Right lobe of liver (tissue), 6 donors: ENCODE data around the gene CORO7. TPM values are rescaled to one million over a fixed set of nuclear protein-coding genes. Genes with fewer than 3 reads are reported as not detected.
A peak's percentile ranks its signal among the peaks of the same experiment; 100 is the strongest.

ENCODE experiments used
- ATAC-seq, 4 donors: fragments of 200-7000 bp; cut with Tn5 transposase; one replicate each; pipeline ENCODE4 v1.9.1; 2020; ENCODE audit warnings: mild to moderate bottlenecking in 4 of 4, moderate library complexity in 4 of 4
- DNase-seq, 3 donors: peaks; one replicate each; pipeline ENCODE4 v3.0.0-alpha.2; 2020
- H3K27ac ChIP-seq, 3 donors: fragments of 200-600 bp; one replicate each; pipeline ENCODE4 v1.8.0; 2022
- H3K27me3 ChIP-seq, 2 donors: fragments of 200-600 bp; one replicate each; pipeline ENCODE4 v1.8.0; 2022
- H3K36me3 ChIP-seq, 4 donors: fragments of 200-600 bp; sonication (generic) in 1 of 4; one replicate each; pipeline versions ENCODE4 v1.5.1 to v1.8.0; 2017 to 2022; ENCODE audit warnings: control low read depth in 1 of 4
- H3K4me1 ChIP-seq, 4 donors: fragments of 200-600 bp; sonication (generic) in 1 of 4; one replicate each; pipeline versions ENCODE4 v1.5.1 to v1.8.0; 2017 to 2022; ENCODE audit warnings: control low read depth in 1 of 4
- H3K4me3 ChIP-seq, 3 donors: fragments of 200-600 bp; one replicate each; pipeline ENCODE4 v1.8.0; 2022
- H3K9me3 ChIP-seq, 4 donors: fragments of 200-600 bp; sonication (generic) in 1 of 4; one replicate each; pipeline versions ENCODE4 v1.5.1 to v1.8.0; 2017 to 2022; ENCODE audit warnings: control low read depth in 1 of 4
- CTCF ChIP-seq, 4 donors: fragments of 200-600 bp in 3 of 4; fragments of 450-650 bp in 1 of 4; IDR thresholded peaks; one replicate each; pipeline versions ENCODE4 v1.5.1 to v1.8.0; 2016 to 2022; ENCODE audit warnings: antibody characterized with exemption in 4 of 4, mild to moderate bottlenecking in 2 of 4
- POLR2A ChIP-seq: fragments of 450-650 bp; IDR thresholded peaks from one replicate; pipeline ENCODE4 v1.6.1; 2017; ENCODE audit warnings: antibody characterized with exemption, mild to moderate bottlenecking
- WGBS: methylation state at CpG from one replicate; pipeline ENCODE4 v1.1.6; 2018; ENCODE audit warnings: low coverage, low lambda C conversion rate; ENCODE audit not compliant: insufficient coverage; ENCODE audit errors: missing lambda C conversion rate; 5-methylcytosine and 5-hydroxymethylcytosine counted together
- intact Hi-C, 2 donors: fragments of 100-400 bp; cut with DNase I; formaldehyde crosslinking; loops; one replicate each; pipeline versions ENCODE4 v1.11.2 to v1.14.1; 2022
- total RNA-seq, 6 experiments: library from RNA; depleted of rRNA in 2 of 6; stranded (reverse); fragments of >200 nt in 2 of 6; fragmentation: NEBNext Ultra II Directional in 3 of 6; extraction: Animal tissue kit (Norgen Biotek cat#: 25700) in 3 of 6; gene quantifications; one replicate each; pipeline versions ENCODE4 v1.1.0 to v1.2.4, GENCODE V29; 2016 to 2023
- donor health status: DM: no; HTN: yes; CAD: no.
- donor health status: DM: no; HTN: no; CAD: no.
- donor health status: DM: no; HTN: no; CAD: no.
- donor health status: DM: no; HTN: yes; CAD: no.
- donor health status: DM: no; HTN: yes; CAD: no.

Gene CORO7
- total RNA-seq, 6 experiments from 2014 or later: 7.8 to 22.9 (median 13.3) TPM

GRCh38 chr16:4339455-4339854 lies 76.9 kb downstream of the CORO7 start:
- no peaks in the 10 kb centered on the region for H3K27me3 ChIP-seq
- H3K27ac ChIP-seq: no peak overlapping the region
- no peaks in the 10 kb centered on the region for H3K9me3 ChIP-seq
- WGBS: 56% methylated on average over 4 of the region's 10 CpGs
- intact Hi-C loops: loop anchor here in 1 of 2 donors (5.0 kb wide), 1 partner anchor 137 kb away; no protein-coding TSS in a partner anchor
- no peaks in the 10 kb centered on the region for H3K4me1 ChIP-seq
- DNase-seq: no peak
- no peak overlapping the region for H3K4me3 ChIP-seq
- ATAC-seq: no peak
- TF ChIP-seq CTCF (IDR thresholded peaks at IDR 0.05): no peak
- no peak for TF ChIP-seq POLR2A
- peaks cover 0 to 17% (median 7%) of the 10 kb centered on the region in 4 donors for H3K36me3 ChIP-seq

GRCh38 chr16:4338712-4339299 lies 77.6 kb downstream of the CORO7 start:
- Histone ChIP-seq H3K9me3 (no peaks in the 10 kb centered on the region), H3K4me3 (no peak overlapping the region), H3K27ac (no peak overlapping the region), H3K27me3 (no peaks in the 10 kb centered on the region), H3K36me3 (peaks cover 0 to 17% (median 7%) of the 10 kb centered on the region in 4 donors), H3K4me1 (no peaks in the 10 kb centered on the region)
- intact Hi-C loops: loop anchor here in 1 of 2 donors (5.0 kb wide), 1 partner anchor 137 kb away; no protein-coding TSS in a partner anchor
- TF ChIP-seq CTCF (IDR thresholded peaks at IDR 0.05): no peak
- TF ChIP-seq POLR2A: no peak
- DNase-seq (peak in 1 of 3 donors; percentile 53), ATAC-seq (peak in 1 of 4 donors; percentile 2)
- 73% methylated on average over 3 of the region's 10 CpGs for WGBS

GRCh38 chr16:4338125-4338582 lies 78.2 kb downstream of the CORO7 start:
- intact Hi-C loops: loop anchor here in 1 of 2 donors (5.0 kb wide), 1 partner anchor 136 kb away; no protein-coding TSS in a partner anchor
- no CpG with 5 or more reads among the region's 12 CpGs for WGBS
- ATAC-seq: peak in 2 of 4 donors; percentile 2 to 5
- H3K9me3 ChIP-seq: no peaks in the 10 kb centered on the region
- H3K4me3 ChIP-seq: no peak overlapping the region
- no peak for TF ChIP-seq CTCF (IDR thresholded peaks at IDR 0.05)
- TF ChIP-seq POLR2A: no peak
- H3K27me3 ChIP-seq: no peaks in the 10 kb centered on the region
- H3K4me1 ChIP-seq: no peaks in the 10 kb centered on the region
- H3K27ac ChIP-seq: no peak overlapping the region
- H3K36me3 ChIP-seq: peaks cover 0 to 17% (median 7%) of the 10 kb centered on the region in 4 donors
- no peak for DNase-seq

GRCh38 chr16:4337540-4338088 lies 78.8 kb downstream of the CORO7 start:
- Histone ChIP-seq H3K36me3 (peaks cover 0 to 17% (median 7%) of the 10 kb centered on the region in 4 donors), H3K27me3 (no peaks in the 10 kb centered on the region), H3K4me1 (no peaks in the 10 kb centered on the region), H3K27ac (no peak overlapping the region), H3K4me3 (no peak overlapping the region), H3K9me3 (no peaks in the 10 kb centered on the region)
- no peak for TF ChIP-seq POLR2A
- TF ChIP-seq CTCF (IDR thresholded peaks at IDR 0.05): no peak
- intact Hi-C loops: loop anchor here in 1 of 2 donors (5.0 kb wide), 1 partner anchor 135 kb away; no protein-coding TSS in a partner anchor
- WGBS: no CpG with 5 or more reads among the region's 12 CpGs
- ATAC-seq: no peak
- DNase-seq: no peak
